NK-92 treated with Interleukin-12 subunit alpha and Interleukin-12 subunit beta, amount 100 ng/mL, for 24 hours (cell line): ENCODE data around the gene C4orf54.

Source experiments
- DNase-seq: peaks from one replicate; lab custom pipeline; 2025; lab: John Stamatoyannopoulos, UW

The C4orf54 gene

DNA sequence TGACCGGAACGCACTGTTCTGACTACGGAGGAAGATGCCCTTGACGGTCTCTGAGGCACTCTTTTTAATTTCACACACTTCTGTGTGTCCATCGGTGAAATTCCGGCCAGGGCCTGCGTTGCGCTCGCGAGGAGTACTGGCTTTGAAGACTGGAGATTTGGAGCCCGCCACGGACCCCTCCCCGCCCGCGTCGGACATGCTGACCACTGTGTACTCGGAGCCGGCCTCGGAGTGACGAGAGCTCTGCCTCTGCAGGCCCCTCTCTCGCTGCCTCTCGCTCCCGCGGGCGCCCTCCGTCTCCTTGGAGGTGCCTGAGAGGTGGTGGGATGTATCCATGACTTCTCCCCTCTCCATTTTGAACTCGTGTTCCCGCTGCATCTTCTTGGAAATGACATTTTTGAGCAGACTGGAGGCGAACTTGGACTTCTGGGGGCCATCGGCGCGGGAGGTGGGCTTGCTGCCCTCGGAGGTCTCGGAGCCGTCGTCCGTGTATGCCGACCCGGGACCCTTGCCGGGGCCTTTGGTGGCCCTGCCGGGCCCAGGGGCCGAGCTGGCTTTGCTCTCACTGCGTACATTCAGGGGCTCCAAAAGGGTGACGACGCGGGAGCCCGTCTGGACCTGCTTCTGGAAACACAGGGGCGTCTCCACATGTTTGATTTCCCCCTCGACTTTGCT, 5.7 kb downstream of the C4orf54 start:
- no peak for DNase-seq

DNA sequence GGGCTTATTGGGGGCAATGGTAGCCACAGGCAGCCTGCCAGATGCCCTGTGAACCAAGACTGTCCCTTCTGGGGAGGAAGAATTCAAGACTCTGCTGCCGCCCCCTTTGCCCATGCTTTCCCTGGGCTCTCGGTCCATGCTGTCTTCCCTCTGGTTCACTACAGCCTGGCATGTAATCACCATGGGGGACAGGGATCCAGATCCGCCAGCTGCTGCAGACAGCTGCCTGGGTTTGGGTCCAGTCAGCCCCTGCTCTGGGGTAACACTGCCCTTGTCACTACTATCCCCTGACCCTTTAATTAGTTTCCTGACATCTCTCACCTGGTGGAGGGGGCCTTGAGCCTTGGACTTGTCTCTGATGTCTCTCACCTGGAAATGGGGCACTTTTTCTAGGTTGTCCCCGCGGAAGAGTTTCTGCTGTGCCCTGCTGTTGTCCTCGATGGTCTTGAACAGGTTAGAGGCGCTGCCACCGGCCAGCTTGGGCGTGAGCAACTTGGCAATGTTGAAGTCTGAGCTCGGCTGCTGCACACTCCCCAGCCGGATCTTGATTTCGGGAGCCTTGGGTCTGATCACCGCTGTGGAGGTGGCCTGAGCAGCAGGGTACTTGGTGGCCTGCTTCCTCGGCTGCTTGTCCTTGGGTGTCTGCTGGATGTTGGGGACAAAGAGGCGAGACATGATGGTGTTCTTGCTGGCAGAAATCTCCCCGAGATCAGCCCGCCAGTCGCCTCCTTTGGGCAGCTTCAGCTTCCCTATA, 6.4 kb downstream of the C4orf54 start:
- no peak for DNase-seq

DNA sequence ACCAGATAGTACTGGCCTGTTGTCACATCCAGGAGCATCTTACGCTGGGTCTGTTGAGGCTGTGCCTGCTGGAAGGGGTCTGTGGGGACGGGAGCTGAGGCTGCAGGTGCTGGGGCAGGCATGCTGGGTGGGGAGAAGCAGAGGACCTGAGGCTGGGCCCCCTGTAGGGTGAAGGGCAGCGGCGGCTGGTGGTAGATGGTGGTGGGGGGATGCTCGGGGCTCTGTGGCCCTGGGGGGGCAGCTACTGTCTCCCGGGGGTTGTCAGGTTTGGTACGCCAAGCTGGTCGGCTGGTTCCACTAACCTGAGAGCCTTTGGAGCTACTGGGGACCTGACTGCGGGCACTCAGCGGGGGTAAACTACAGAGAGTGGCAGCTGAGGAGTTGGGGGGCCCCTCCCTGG, 7.8 kb downstream of the C4orf54 start:
- no peak for DNase-seq

DNA sequence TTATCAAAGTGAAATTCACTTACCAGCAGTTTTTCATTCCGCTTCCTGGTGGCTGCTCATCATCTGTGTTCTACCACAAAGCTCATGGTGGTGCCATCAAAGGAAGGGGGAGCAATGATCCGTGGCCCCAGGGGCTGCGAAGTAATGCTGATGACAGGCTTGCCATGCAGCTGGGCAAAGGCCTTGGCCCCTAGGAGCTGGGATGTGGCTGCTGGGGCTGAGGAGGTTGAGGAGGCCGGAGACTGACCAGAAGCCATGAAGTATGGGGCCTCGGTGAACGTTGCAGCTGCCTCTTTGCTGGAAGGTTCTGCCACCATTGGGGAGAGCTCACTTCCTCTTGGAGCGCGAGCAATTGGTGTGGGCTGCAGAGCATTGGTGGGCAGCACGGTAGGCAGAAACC, 8.4 kb downstream of the C4orf54 start:
- DNase-seq: no peak

DNA sequence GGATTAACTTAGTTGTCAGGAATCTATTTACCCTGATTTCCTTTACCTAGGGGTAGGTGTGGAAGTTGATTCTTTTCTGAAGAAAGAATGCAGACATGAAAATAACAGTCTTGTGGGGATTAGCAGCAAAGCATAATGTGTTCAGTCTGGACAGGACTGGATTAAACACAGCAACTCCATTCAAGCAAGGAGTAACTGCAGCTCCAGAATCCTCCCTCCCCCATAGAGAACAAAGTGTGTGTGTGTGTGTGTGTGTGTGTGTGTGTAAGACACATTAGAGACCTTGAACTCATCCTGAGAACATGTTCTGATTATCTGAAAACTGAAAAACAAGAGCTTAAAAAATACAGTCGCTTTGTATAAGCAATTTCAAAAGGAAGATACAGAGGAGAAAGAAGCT, 9.3 kb downstream of the C4orf54 start:
- no peak for DNase-seq

DNA sequence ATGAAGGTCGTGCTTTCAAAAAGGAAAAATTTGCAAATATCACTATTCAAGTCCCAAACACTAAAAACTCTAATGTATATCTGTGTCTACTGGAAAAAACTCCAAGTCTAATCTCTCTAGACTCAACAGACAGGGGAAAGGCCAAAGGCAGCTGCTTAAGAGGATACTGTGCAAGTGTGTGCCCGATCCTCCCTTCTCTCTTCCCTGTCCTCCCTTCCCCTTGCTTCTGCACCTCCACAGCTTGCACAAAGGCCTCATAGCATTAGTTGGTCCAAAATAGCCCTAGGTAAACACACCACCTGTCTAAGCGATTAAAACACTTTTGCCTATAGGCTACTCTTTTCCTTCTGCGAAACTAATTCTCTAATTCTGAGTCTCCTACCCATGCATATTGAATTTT, 10.6 kb downstream of the C4orf54 start:
- DNase-seq: no peak

DNA sequence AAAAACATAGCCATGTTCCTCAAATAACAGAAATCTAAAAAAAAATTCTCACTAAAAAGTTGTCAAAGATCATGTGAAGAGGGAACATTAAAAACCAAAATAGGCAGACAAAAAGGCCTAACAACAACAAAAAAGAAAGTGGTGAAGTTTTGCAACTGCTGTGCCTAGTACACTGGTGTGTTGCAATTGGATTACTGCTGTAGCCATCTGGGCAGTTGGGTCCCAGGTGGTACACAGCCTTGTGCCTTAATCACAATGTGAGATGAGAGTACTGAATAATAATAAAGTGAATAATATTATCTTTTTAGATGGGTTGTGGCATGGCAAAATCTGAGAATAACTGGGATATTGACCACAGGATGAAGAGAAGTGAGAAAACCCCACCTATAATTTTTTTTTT, 12.0 kb downstream of the C4orf54 start:
- no peak for DNase-seq

DNA sequence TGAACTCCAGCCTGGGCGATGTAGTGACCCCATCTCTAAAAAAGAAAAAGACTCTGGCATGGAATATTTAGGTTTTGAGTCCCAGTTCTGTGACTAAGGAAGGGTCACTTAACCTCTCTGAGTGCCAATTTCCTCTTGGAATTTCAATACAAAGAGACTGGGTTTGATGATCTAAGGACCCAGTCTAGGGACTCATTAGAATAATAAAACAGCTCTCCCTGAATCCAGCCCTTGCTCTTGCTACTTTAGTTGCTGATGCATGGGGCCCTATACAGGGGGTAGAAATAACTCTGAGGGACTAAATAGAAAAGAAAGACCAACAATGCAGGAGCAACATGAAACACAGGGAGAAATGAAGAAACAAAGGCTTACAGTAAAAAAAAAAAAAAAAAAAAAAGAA, 12.6 kb downstream of the C4orf54 start:
- no peak for DNase-seq

DNA sequence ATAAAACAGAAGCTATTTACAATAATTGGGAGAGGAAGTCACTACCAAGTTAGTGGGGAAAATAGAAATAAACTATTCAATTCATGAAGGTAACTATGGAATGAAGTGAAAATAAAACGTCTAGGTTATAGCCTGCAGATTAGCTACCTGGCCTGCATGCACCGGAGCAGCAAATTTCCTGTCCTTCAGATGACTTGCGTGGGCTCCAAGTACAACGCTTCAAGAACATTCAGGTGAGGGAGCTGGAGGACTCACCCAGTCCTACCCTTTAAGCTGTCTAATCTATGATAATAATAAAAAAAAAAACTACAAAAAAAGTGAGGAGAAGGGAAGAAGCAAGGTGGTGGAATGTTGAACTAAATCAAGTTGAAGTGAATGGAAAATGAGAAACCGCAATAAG, 13.2 kb downstream of the C4orf54 start:
- DNase-seq: no peak

DNA sequence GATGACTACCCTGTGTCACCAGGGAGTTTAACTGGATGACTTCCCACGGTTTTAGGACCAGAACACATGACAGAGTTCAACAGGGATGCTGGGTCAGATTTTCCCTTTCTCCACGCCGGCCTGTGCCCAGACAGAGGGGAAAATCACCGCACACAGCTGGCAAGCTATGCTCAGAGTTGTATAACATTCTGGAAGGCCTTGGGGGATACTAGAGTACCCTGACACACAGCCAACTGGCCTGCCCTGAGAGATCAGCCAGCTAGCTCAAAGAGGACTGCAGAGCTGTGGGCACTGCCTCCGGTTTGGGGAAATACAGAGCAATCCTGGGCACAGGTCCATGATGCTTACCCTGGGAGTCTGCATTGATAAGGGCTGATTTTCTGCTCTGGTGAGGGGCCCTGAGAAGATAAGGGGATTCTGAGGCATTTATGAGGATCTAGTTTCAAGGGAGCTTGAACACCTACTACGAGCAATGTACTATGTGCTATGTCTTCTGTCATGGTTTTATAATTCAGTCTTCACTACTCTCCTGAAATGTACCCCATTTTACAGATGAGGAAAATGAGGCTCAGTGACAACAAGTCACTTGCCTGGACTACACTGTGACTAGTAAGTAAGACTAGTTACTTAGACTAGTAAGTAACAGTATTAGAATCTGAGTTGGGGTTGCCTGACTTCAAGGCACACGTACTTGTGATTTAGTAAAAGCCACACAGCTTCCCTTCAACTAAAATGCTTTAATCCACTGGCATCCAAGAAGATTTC, 14.7 kb downstream of the C4orf54 start:
- DNase-seq: no peak

DNA sequence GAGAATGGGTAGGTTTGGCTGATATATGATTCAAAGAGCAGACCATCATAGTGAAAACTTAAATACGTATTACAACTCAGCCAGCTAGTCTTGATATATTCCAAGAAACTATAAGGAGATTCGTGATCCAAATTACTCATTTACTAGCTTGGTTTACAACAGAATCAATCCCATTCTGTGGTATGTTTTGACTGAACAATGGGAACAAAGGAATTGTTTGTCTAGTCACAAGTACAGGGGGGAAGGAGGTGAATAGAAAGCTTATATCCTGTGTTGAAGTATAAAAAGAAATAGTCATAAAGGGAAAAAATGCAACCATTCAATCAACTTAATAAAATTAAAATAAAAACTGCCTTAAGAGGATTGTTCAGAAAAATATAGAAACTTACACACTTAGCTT, 17.0 kb downstream of the C4orf54 start:
- DNase-seq: no peak

DNA sequence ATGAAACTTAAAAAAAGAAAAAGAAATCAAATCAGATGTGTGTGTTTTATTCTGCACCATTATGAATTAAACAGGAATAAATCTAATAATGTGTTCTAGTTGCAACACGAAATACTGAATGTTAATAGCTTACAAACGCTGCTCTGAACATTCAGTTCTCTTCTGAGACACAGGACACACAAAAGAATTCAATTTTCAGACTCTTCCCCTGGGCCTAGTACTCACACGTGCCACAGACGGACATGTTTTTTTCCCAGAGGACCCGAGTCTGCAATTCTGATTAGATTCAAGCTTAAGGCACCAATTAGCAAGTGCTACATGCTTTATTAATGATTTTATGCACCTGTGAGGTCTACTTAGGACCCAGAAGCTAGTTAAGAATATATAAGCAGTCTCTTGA, 20.5 kb downstream of the C4orf54 start:
- no peak for DNase-seq

DNA sequence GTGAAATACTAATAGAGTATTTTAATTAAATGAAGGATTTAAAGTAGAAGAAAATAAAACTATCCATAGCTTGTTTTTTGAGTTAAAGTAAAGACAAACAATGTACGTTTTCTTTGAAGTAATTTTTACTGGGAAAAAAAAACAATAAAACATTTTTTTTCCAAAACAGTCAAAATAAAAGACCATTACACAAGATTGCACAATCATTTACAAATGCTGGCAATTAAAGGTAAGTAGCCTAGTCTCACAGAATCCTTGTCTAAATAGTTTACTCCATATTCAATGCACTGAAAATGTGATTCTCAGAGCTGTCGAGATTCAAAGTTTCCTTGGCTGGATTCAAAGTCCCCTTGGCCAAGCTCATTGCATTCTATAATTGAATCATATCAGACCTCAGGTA, 21.2 kb downstream of the C4orf54 start:
- DNase-seq: no peak

DNA sequence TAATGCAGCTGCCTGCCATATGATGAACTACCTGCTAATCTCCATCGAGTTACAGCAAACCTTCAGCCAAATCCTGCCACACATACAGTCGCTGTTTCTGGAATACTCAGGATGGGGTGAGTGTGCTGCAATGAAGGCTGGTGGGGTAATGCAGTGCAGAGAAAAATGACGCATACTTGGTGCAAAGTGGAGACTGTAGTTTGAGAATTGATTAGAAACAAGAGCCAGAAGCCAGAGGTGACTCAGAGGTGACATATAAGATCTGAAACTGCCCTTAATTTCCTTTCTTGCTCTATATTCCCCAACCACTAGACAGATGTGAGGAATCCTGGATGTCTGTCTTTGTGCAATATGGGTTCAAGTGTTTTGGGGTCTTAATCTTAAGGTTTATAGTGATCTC, 22.0 kb downstream of the C4orf54 start:
- no peak for DNase-seq

DNA sequence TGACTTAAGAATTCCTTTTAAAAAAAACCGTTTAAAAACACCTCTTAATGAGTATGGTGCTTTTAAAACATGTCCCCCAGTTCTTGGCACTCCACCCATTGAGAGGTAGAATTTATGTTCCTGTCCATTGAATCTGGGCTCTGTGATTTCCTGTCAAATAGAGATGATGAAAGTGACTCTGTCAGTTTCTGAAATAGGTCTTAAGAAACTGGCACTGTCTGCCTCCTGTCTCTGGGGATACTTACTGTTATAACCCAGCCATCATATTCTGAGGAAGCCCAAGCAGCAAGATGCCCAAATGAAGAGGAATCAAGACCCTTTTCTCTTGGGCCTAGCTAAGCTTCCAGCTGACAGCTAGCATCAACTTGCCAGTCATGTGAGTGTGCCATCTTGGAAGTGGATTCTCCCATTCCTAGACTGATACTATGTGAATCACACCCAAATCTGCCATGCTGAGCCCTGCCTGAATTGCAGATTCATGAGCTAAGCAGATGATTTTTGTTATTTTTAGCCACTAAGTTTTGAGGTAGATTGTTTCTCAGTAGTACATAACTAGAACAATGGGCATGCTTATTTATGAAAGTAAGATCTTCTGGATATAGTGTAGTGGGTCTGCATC, 22.8 kb downstream of the C4orf54 start:
- no peak for DNase-seq

DNA sequence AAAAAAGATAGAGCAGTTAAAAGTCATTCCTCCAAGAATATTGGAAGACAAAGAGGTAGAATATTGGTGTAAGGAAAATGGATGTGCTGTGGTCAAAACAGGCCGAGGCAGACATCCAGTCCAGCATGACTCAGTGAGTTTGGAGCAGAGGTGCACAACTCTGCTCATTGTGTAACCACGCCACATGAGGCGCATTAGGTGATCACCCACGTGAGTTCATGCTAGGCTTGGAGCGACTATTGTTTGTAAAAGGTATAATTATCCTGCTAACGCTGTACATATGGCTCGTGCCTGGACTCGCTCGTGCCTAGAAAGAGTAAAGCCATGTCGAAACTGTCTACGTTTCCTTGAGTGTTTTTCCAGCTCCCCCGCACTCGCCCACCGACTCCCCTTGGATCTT, 23.9 kb downstream of the C4orf54 start:
- DNase-seq: no peak

DNA sequence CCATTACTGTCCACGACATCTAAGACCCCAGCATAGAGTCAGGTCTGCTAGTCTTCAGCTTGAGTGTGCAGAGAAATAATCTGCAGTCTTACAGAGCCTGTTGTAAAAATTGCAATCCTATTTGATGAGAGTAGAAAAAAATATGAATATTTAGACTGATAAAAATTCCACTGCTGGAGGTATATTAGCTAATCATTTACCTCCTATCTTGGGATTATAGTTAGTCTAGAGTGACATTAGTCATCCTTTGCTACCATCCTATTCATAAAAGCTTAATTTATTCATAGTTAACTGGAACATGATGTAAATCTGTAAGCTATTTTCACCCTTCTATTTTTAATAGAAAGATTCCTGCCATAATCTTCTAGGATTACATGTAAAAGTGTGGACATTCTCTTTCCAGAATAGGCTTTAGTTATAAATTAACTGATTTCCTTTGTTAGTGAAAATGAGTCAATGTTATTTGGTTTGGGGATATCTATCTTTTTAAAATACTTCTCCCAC, 26.7 kb downstream of the C4orf54 start:
- no peak for DNase-seq

DNA sequence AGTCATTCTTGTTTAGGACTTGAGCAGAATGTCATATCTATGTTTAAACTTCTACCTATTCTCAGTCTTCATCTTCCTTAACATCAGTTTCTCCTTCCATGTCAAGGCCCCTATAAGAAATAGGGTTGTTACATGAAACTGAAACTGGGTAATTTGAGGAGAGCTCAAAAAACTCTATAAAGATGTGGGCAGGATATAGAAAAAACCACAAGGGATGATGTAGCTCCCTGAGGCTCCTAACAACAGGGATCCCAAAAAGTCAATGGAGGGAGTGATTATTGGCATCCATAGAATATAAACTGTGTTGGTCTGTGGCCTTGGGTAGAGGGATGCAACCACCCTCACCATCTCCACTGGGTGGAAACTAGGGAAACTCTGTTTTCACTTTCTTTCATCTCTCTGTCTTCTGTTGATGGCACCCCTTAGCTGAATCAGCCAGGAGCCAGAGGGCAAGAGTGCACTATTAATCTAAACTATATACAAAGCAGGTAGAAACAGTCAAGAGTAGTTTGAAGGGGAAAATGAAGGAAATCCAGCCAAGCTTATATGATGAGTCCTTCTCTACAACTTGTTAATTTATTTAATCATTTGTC, 27.6 kb downstream of the C4orf54 start:
- DNase-seq: no peak

DNA sequence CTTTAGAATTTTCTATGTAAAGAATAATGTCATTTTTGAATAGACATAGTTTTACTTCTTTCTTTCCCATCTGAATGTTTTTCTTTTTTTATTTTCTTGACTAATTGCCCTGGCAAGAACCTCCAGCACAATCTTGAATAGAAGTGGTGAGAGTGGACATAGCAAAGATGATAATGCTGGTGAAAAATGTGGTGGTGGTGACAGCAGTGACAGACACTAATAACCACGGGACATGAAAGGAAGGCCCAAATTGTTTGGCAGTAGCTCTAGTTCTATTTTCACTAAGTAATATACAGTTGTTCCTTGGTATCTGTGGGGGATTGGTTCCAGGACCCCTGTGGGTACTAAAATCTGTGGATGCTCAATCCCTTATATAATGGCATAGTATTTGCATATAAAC, 29.6 kb downstream of the C4orf54 start:
- DNase-seq: no peak

DNA sequence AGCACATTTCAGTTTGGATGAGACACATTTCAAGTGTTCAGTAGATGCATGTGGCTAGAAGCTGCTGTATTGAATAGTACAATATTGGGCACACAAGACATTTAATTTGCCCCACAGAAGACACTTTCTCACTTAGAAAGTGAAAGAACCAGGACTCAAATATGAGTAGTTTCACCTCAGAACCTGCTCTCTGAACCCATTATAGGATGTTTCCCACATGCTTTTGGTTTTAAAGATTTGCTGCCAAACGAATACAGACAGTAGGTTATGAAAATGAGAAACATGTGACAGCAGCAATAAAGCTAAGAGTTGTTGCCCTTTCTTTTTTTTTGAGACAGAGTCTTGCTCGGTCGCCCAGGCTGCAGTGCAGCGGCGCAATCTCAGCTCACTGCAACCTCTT, 32.3 kb downstream of the C4orf54 start:
- DNase-seq: no peak

DNA sequence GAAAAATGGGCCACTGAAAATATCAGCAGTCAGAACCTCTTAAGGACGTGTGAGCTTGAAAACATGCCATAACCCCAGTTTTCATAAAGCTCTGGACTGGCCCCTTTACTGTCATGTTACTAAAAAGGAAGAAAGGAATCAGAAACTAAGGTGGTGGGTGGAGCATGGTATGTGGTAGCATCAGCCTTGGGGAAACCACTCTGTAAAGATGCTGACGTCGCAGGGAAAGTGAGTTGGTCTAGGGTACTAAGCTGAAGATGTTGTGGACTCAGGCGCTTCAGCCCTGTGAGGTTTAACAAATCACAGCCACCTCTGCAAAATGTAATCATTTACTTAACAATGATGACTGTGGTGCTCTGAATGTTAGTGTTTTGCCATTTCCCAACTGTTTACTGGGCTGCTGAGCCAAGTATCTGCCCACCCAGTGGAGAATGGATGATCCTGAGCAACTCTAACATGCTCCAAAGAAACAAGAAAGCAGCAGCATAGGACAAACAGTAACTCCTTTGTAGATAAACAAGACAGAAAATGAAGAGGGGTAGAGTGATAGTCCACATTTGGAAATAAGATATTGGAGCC, 33.4 kb downstream of the C4orf54 start:
- DNase-seq: no peak

DNA sequence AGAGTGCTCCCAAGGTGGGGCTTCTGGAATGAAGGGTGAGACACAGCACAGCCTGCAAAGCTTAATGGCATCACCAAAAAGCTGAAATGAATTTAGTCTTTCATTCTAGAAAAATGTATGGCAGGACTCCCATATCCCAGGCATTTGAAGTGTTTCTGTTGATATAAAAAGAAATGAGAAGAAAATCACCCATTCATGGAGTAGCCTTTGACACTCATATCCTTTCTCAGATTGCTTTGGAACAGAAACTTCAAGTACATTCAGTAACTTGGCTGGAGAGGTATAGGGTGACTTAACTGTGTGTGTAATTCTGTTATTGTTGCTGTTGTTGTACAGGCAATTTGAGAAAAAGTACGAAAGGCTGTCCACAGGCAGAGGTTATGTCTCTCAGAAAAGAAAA, 35.3 kb downstream of the C4orf54 start:
- DNase-seq: no peak
